Neuronal stem cell (in vitro differentiated cells): ENCODE measurements around the gene N4BP3.

Experiments
- DNase-seq: peaks from one replicate; pipeline ENCODE4 v3.0.0-alpha.2; 2013; ENCODE audit warnings: low spot score
- H2AFZ ChIP-seq: one replicate; pipeline ENCODE4 v1.6.1; 2013; ENCODE audit warnings: mild to moderate bottlenecking, low read length, inconsistent platforms
- H2AK5ac ChIP-seq: 2 replicates; pipeline ENCODE4 v1.6.1; 2013; ENCODE audit warnings: low read depth, mild to moderate bottlenecking, inconsistent platforms, low read length, moderate library complexity, mixed read lengths
- H2BK120ac ChIP-seq: 2 replicates; pipeline ENCODE4 v1.6.1; 2013; ENCODE audit warnings: low read depth, mild to moderate bottlenecking, inconsistent platforms, low read length, moderate library complexity, mixed read lengths
- H2BK12ac ChIP-seq: one replicate; pipeline ENCODE4 v1.6.1; 2013; ENCODE audit warnings: low read length, inconsistent platforms
- H2BK15ac ChIP-seq: 2 replicates; pipeline ENCODE4 v1.6.1; 2013; ENCODE audit warnings: mild to moderate bottlenecking, low read length, inconsistent platforms, mixed read lengths
- H2BK5ac ChIP-seq: one replicate; pipeline ENCODE4 v1.6.1; 2013; ENCODE audit warnings: inconsistent platforms, mild to moderate bottlenecking, low read length, moderate library complexity
- H3K14ac ChIP-seq: one replicate; pipeline ENCODE4 v1.6.1; 2013; ENCODE audit warnings: low read length, inconsistent platforms
- H3K18ac ChIP-seq: 2 replicates; pipeline ENCODE4 v1.6.1; 2013; ENCODE audit warnings: low read length, inconsistent platforms
- H3K23ac ChIP-seq: 2 replicates; pipeline ENCODE4 v1.6.1; 2013; ENCODE audit warnings: low read depth, mild to moderate bottlenecking, mixed read lengths, low read length, inconsistent platforms; ENCODE audit not compliant: poor library complexity
- H3K27ac ChIP-seq: replicated peaks from 3 replicates; pipeline ENCODE4 v1.5.1; 2013; ENCODE audit warnings: low read length, inconsistent platforms
- H3K27me3 ChIP-seq, 3 experiments: 2 replicates each; pipeline ENCODE4 v1.6.1; 2013; ENCODE audit warnings: low read length in 3 of 3, mild to moderate bottlenecking in 2 of 3, inconsistent platforms in 1 of 3, low read depth in 1 of 3, mixed read lengths in 1 of 3, moderate library complexity in 1 of 3; ENCODE audit not compliant: control insufficient read depth in 3 of 3, insufficient read depth in 3 of 3
- H3K36me3 ChIP-seq, 2 donors: replicated peaks in 1 of 2; 2 replicates each; pipeline ENCODE4 v1.6.1; 2013; ENCODE audit warnings: low read length in 2 of 2; ENCODE audit not compliant: control insufficient read depth in 2 of 2, insufficient read depth in 2 of 2
- H3K4ac ChIP-seq: 2 replicates; pipeline ENCODE4 v1.6.1; 2013; ENCODE audit warnings: inconsistent platforms, mild to moderate bottlenecking, low read length, moderate library complexity
- H3K4me1 ChIP-seq, 2 donors: 1 replicate in 1 of 2; 2 replicates in 1 of 2; pipeline ENCODE4 v1.6.1; 2013; ENCODE audit warnings: low read length in 2 of 2, low read depth in 1 of 2; ENCODE audit not compliant: control insufficient read depth in 2 of 2, insufficient read depth in 1 of 2
- H3K4me2 ChIP-seq: one replicate; pipeline ENCODE4 v1.6.1; 2013; ENCODE audit warnings: mild to moderate bottlenecking, low read length, inconsistent platforms; ENCODE audit not compliant: insufficient read depth, poor library complexity, severe bottlenecking
- H3K4me3 ChIP-seq, 2 donors: 2 replicates each; pipeline ENCODE4 v1.5.1; 2013; ENCODE audit warnings: low read length in 2 of 2, mild to moderate bottlenecking in 2 of 2, inconsistent platforms in 1 of 2, moderate library complexity in 1 of 2
- H3K79me1 ChIP-seq: one replicate; pipeline ENCODE4 v1.6.1; 2013; ENCODE audit warnings: low read depth, mild to moderate bottlenecking, inconsistent platforms, low read length, moderate library complexity
- H3K9ac ChIP-seq: one replicate; pipeline ENCODE4 v1.6.1; 2013; ENCODE audit warnings: mild to moderate bottlenecking, low read depth, low read length, inconsistent platforms; ENCODE audit not compliant: poor library complexity
- H3K9me3 ChIP-seq, 2 donors: replicated peaks in 1 of 2; 2 replicates each; pipeline versions ENCODE3 to v1.6.1; 2013; ENCODE audit warnings: low read length in 2 of 2, mild to moderate bottlenecking in 2 of 2, inconsistent platforms in 1 of 2, low read depth in 1 of 2, mixed read lengths in 1 of 2, moderate library complexity in 1 of 2; ENCODE audit not compliant: control insufficient read depth in 2 of 2, insufficient read depth in 1 of 2
- H4K8ac ChIP-seq: one replicate; pipeline ENCODE4 v1.6.1; 2013; ENCODE audit warnings: low read depth, mild to moderate bottlenecking, inconsistent platforms, low read length, moderate library complexity
- H4K91ac ChIP-seq: one replicate; pipeline ENCODE4 v1.6.1; 2013; ENCODE audit warnings: low read length, low read depth, mild to moderate bottlenecking, inconsistent platforms; ENCODE audit not compliant: poor library complexity
- WGBS, 2 donors: extraction: QIAGEN DNeasy Blood & Tissue Kit; methylation state at CpG; one replicate each; pipeline ENCODE4 v1.1.7; 2013; ENCODE audit warnings: missing lambda C conversion rate in 2 of 2, mixed read lengths in 1 of 2; ENCODE audit not compliant: insufficient read length in 2 of 2, insufficient replicate concordance in 1 of 2; ENCODE audit errors: extremely low coverage in 2 of 2; 5-methylcytosine and 5-hydroxymethylcytosine counted together

N4BP3 gene

GRCh38 chr5:178110511-178110910 lies 2.8 kb upstream of the N4BP3 start:
- WGBS, 2 donors = no CpG with 5 or more reads among the region's 9 CpGs
- H2BK15ac ChIP-seq = no peak overlapping the region
- H3K4ac ChIP-seq = no peak overlapping the region
- H3K27ac ChIP-seq = no peak overlapping the region
- no peaks in the 10 kb centered on the region for H3K27me3 ChIP-seq
- H2BK5ac ChIP-seq = no peak overlapping the region
- H3K23ac ChIP-seq = no peak overlapping the region
- no peak overlapping the region for H2BK120ac ChIP-seq
- H3K4me2 ChIP-seq = no peak overlapping the region
- H2AK5ac ChIP-seq = peak overlapping the region; percentile 16
- peaks cover 2 to 7% of the 10 kb centered on the region in 2 donors for H3K9me3 ChIP-seq
- no peak overlapping the region for H3K18ac ChIP-seq
- no peak overlapping the region for H2BK12ac ChIP-seq
- H4K8ac ChIP-seq = no peak overlapping the region
- no peaks in the 10 kb centered on the region for H3K79me1 ChIP-seq
- H3K4me3 ChIP-seq = no peak overlapping the region
- peaks cover 13 to 20% of the 10 kb centered on the region in 2 donors for H3K4me1 ChIP-seq
- no peaks in the 10 kb centered on the region for H3K36me3 ChIP-seq
- H2AFZ ChIP-seq = no peak overlapping the region
- no peak overlapping the region for H3K9ac ChIP-seq
- DNase-seq = no peak
- H4K91ac ChIP-seq = no peak overlapping the region
- H3K14ac ChIP-seq = no peak overlapping the region

GRCh38 chr5:178111925-178112324 lies 1.4 kb upstream of the N4BP3 start:
- H4K91ac ChIP-seq = no peak overlapping the region
- H3K4me2 ChIP-seq = no peak overlapping the region
- no peak overlapping the region for H3K4ac ChIP-seq
- DNase-seq = no peak
- H3K9me3 ChIP-seq = peaks cover 2 to 7% of the 10 kb centered on the region in 2 donors
- no peak overlapping the region for H2BK15ac ChIP-seq
- no peak overlapping the region for H3K23ac ChIP-seq
- no peak overlapping the region for H3K18ac ChIP-seq
- peaks cover 22 to 32% of the 10 kb centered on the region in 2 donors for H3K4me1 ChIP-seq
- H3K4me3 ChIP-seq = no peak overlapping the region
- no peak overlapping the region for H3K9ac ChIP-seq
- H2AK5ac ChIP-seq = no peak overlapping the region
- H2AFZ ChIP-seq = no peak overlapping the region
- no peak overlapping the region for H2BK120ac ChIP-seq
- no CpG with 5 or more reads among the region's 3 CpGs for WGBS, 2 donors
- no peak overlapping the region for H2BK5ac ChIP-seq
- H2BK12ac ChIP-seq = no peak overlapping the region
- no peak overlapping the region for H3K27ac ChIP-seq
- H3K27me3 ChIP-seq = no peaks in the 10 kb centered on the region
- no peak overlapping the region for H3K14ac ChIP-seq
- H3K79me1 ChIP-seq = peaks cover under 1% of the 10 kb centered on the region
- H4K8ac ChIP-seq = no peak overlapping the region
- H3K36me3 ChIP-seq = no peaks in the 10 kb centered on the region

GRCh38 chr5:178112545-178112944 lies 787 bp upstream of the N4BP3 start:
- H4K91ac ChIP-seq = no peak overlapping the region
- peak overlapping the region in 1 of 2 donors; percentile 90 for H3K4me3 ChIP-seq
- no peak overlapping the region for H2BK12ac ChIP-seq
- peaks cover 2 to 7% of the 10 kb centered on the region in 2 donors for H3K9me3 ChIP-seq
- no peak overlapping the region for H3K4me2 ChIP-seq
- no peak overlapping the region for H2BK5ac ChIP-seq
- H3K79me1 ChIP-seq = peaks cover 2% of the 10 kb centered on the region
- no peak overlapping the region for H3K14ac ChIP-seq
- H4K8ac ChIP-seq = no peak overlapping the region
- H2AFZ ChIP-seq = peak overlapping the region; percentile 97
- no peaks in the 10 kb centered on the region for H3K36me3 ChIP-seq
- WGBS, 2 donors = no CpG with 5 or more reads among the region's 5 CpGs
- no peak for DNase-seq
- no peak overlapping the region for H3K23ac ChIP-seq
- no peak overlapping the region for H3K27ac ChIP-seq
- H3K27me3 ChIP-seq = no peaks in the 10 kb centered on the region
- H2AK5ac ChIP-seq = no peak overlapping the region
- no peak overlapping the region for H3K9ac ChIP-seq
- peaks cover 26 to 36% of the 10 kb centered on the region in 2 donors for H3K4me1 ChIP-seq
- H2BK15ac ChIP-seq = no peak overlapping the region
- H2BK120ac ChIP-seq = no peak overlapping the region
- no peak overlapping the region for H3K18ac ChIP-seq
- no peak overlapping the region for H3K4ac ChIP-seq

- Histone ChIP-seq H4K8ac (no peak overlapping the region), H3K79me1 (peaks cover 2% of the 10 kb centered on the region), H3K36me3 (no peaks in the 10 kb centered on the region), H2AK5ac (peak overlapping the region; percentile 32), H2AFZ (peak overlapping the region; percentile 97), H3K27ac (no peak overlapping the region), H3K9ac (peak overlapping the region; percentile 80), H4K91ac (peak overlapping the region; percentile 93), H3K4me1 (peaks cover 24 to 36% of the 10 kb centered on the region in 2 donors), H2BK12ac (no peak overlapping the region), H3K18ac (peak overlapping the region; percentile 96), H2BK5ac (peak overlapping the region; percentile 20), H3K4ac (no peak overlapping the region), H3K4me2 (peak overlapping the region; percentile 85), H3K23ac (peak overlapping the region; percentile 46), H3K4me3 (peak overlapping the region; percentile 87 to 90), H2BK120ac (peak overlapping the region; percentile 77), H3K27me3 (no peaks in the 10 kb centered on the region), H3K9me3 (peaks cover 2 to 7% of the 10 kb centered on the region in 2 donors), H2BK15ac (peak overlapping the region; percentile 91), H3K14ac (peak overlapping the region; percentile 56)
- WGBS, 2 donors = no CpG with 5 or more reads among the region's 41 CpGs
- no peak for DNase-seq
Measured at GRCh38 chr5:178113841-178114324, 551 bp downstream of the N4BP3 start.
